Activated naive CD8-positive, alpha-beta T cell treated with anti-CD3 and anti-CD28 coated beads, Interleukin-2, amount 50 U/mL, for 16 hours (primary cell): ENCODE measurements around the gene AMBP.
"Not testable (repeated sequence)": the region's sequence is repeated elsewhere in the genome, so short reads cannot be mapped to it uniquely, and the experiment has no call there.

ENCODE experiments used
- DNase-seq: peaks from one replicate; pipeline ENCODE4 v3.0.0-alpha.2; 2020; ENCODE audit warnings: low read depth, low spot score

The AMBP gene

DNA sequence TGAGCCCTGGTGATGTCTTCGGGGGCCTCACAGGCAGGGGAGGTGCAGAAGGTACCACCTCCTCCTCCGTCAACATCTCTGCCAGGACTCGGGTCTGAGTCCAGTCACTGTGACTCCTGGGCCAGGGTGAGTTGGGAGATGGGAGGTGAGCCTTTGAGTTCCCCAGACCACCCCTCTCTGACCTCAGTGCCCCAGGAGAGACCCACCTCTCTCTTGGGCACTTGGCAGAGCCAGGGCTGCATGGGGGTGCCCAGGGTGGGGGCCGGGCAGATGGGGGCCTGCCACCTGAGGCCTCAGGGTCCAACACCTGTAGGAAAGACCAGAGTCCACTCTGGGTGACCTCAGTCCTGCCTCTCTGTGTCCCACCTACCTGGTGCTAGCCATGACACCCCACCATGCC, 14.2 kb upstream of the AMBP start:
- DNase-seq, result no peak

DNA sequence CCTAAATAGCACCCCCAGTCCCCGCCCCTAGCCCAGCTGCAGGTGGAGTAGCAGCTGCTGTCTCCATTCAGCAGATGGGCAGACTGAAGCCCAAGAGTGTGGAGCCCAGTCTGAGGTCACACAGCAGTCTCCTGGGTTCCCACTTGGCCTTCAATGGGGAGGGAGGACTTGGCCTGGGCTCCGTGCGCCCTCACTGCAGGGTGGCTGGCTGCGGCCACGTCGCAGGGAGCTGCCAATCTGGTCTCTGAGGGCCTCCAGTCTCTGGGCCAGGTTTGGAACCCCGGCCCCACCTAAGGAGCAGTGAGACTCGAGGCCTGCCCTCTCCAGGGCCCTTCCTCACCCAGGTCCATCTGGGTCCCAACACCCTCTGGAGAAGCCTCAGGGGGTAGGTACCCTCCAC, 13.6 kb upstream of the AMBP start:
- no peak for DNase-seq

DNA sequence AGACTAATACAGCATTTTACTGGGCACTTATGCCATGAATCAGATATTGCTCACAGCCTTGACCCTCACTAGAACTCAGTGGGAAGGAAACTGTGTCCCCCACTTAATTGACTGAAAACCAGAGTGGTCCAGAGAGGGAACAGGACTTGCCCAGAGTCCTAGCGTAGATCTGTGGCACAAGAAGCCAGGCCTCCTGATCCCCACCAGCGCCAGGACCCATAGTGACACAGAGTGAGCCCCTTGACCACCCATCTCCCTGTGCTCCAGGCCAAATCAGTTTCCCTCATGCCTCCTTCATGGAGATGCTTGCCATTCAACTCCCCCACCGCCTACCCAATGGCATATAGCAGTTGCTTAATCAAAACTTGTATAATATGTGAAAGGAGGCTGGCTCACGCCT, 12.7 kb upstream of the AMBP start:
- DNase-seq, result no peak

DNA sequence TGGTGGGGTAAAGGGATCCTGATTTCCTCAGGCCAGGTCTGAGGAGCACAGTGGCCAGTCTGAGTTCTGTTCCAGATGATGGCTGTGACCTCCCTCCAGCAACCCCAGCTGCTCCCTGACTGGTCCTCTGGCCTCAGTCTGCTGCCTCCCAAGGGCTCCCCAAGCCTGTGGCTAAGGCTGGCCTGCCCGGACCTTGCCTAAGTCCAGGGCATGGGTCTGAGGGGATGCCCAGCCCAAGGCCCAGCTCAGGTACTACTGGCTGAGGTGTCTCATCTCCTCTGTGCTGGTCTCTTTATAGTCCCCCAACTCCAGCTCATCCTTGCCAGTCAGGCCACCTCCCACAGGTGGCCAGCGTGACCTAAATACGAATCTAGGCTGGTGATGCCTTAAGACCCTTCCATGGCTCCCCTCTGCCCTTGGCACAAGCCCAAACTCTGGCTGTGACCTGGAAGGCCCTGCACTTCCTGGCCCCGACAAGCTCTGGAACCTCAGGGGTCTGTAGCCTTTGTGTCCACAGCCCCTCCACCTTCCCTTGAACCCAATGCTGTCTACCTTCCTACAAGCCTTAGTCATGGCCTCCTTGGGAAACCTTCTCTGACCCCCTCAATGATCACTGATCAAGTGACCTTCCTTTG, 11.2 kb upstream of the AMBP start:
- no peak for DNase-seq

DNA sequence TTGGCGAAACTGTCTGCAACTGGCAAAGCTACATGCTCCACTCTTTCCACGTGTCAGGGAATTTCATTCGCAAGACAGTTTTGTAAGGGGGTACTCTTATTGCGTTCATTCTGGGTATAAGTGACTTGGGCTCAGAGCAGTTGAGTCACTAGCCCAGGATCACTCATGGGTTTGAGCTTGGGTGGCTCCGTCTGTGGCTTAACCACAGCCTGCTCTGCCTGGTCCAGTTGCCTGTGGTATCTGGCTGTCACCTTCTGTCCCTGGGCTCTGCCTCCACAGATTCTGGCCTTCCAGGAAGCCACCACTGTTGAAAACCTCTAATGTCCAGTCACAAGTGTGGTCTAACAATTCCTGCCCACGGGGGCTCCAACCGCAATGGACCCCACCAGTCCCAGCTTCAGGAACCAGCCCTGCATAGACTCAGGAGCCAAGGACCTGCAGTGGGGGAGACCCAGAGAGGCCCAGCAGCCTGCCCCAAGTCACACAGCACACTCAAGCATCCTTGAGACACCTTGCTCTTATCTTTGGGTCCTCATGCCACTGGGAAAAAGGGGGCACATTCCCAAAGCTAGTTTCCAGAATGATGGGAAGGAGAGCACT, 10.6 kb upstream of the AMBP start:
- DNase-seq, result no peak

DNA sequence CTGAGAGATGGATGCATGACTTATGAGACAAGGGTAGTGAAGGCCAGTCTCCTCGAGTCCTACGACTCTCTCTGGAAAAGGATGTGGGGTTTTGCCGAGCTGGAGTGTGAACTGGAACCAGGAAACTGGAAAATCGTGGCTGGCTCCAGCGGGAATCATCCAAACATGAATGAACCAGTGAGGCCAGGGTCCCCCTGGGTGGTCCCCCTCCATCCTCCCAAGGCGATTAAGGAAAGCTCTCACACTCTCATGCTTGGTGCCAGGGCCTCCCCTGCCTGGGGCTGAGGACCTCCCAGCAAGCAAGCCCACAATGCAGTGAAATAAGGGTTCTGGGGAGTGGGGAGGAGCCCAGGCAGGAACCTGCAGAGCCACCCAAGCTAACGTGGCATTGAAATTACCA, 9.6 kb upstream of the AMBP start:
- DNase-seq, result no peak

GRCh38 chr9:114086607-114087006, 8.5 kb upstream of the AMBP start:
- no peak for DNase-seq

DNA sequence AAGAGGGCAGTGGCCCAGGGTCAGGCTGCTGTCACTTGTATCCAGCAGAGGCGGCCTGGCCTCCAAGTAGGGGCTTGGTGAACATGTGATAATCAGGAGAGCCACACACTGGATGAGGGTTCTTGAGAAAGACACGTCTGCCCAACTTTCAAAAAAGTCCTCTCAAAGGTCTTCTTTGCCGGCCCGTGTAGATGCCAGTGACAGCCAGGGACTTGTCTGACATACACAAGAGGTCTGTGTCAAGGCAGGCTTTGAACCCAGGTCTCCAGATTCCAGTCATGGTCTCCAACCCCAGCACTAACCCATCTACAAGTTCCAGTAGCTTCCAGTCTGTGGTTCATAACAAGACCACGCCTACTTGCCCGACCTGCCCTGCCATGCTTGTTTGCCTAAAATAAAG, 7.9 kb upstream of the AMBP start:
- DNase-seq, result no peak

DNA sequence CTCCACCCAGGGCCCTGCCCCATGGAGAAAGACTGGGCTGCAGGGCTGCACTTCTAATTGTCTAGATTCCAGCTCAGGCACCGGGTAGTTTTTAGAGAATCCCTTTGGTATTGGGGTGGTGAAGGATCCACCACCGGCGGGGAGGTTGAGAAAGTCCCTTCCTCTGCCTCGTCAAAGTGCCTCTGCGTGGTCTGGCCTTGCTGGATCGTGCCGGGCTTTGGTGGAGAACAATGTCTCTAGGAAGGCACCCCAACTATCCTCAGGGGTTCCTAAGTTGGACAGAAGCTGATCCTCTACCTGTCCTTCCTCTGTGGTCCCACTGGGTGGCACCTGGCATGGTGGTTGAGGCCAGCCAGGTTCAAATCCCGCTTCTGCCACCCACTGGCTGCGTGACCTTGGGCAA, 7.3 kb upstream of the AMBP start:
- no peak for DNase-seq

DNA sequence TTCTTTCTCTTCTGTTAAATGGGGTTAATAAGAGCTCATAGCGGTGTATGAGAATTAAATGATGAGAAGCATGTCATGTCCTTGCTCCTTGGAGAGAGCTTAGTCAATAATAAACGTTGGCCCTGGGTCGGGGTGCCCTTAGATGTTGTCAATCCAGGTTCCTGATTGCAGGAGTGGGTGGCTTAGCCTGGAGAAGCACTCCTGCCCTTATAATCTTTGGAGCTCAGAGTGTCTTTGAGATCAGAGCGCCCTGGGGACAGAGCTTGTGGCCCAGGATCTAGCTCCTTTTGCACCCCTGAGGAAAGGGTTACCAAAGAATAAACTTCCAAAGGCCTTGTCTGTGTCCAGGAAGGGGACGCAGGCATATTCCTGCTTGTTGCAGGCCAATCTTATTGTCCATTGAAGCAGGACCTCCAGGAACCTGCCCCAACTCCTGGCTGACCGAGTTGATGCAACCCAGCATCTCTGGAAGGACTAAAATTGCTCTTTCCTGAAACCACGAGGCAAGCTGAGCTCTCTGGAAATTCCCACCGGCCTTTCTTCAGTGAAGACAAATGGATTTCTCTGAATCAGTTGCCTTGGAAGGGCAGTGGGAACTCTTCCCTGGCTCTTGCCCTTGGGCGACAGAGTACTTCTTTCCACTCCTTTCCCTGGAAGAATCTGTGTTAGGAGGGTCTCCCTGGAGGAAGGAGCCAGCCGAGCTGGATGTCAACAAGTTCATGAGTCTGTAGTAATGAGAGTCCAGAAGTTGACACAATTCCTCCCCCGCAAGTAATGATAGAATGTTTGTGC, 6.4 kb upstream of the AMBP start:
- DNase-seq, result no peak

- no peak for DNase-seq
Measured at GRCh38 chr9:114083666-114084065, 5.6 kb upstream of the AMBP start.

DNA sequence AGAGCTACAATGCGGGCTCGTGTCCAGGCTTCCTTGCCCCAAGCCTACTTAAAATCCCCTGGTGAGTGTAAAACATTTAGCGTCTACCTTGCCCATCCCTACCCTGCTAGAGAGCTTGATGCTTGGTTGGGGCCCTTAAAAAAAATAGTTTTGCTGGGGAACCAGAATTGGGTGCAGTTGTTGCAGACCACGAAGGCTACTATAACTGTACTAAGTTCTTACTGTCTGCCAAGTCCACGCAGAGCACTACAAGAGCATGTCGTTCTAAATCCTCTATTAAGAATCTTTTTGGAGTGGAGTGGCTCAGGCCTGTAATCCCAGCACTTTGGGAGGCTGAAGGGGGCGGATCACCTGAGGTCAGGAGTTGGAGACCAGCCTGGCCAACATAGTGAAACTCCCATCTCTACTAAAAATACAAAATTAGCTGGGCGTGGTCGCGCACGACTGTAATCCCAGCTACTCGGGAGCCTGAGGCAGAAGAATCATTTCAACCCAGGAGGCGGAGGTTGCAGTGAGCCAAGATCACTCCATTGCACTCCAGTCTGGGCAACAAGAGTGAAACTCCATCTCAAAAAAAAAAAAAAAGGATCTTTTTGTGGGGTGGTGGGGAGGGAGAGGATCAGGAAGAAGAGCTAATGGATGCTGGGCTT, 4.8 kb upstream of the AMBP start:
- not testable (repeated sequence) for DNase-seq

DNA sequence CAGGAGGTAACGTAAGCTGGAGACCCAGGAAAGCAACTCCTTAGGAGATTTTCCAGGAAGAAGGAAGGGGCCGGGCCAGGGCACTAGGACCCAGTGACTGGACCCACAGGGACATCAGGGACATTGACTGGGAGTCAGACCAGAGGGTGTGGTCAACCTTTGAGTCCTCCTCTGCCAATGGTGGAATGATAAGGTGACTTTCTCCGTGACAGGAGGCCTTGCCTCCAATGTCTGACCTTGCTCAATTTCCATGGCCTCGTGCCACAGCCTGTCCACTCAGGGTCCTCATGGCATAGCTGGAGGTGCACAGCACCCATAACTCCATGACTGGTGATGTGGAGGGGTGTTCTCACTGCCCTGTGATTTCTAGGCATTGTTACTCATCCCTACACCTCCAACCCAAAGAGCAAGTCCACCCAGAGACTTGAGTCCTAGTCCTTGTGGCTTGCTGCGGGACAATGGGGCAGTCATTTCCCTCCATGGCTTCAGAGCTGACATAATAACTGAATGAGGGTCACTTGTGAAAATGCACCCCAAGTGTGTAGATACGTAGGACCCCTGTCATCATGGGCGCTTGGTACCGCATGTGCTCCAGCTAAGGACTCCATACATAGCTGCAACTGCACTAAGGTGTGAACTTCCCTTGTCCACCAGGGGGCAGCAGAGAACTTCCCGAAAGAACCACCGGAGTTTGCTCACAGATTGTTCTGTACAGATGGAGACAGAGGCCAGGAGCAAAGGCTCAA, 4.1 kb upstream of the AMBP start:
- peak; percentile 68 for DNase-seq

- DNase-seq, result no peak
Measured at GRCh38 chr9:114081441-114082016, 3.4 kb upstream of the AMBP start.

GRCh38 chr9:114080773-114081440, 2.8 kb upstream of the AMBP start:
- no peak for DNase-seq

DNA sequence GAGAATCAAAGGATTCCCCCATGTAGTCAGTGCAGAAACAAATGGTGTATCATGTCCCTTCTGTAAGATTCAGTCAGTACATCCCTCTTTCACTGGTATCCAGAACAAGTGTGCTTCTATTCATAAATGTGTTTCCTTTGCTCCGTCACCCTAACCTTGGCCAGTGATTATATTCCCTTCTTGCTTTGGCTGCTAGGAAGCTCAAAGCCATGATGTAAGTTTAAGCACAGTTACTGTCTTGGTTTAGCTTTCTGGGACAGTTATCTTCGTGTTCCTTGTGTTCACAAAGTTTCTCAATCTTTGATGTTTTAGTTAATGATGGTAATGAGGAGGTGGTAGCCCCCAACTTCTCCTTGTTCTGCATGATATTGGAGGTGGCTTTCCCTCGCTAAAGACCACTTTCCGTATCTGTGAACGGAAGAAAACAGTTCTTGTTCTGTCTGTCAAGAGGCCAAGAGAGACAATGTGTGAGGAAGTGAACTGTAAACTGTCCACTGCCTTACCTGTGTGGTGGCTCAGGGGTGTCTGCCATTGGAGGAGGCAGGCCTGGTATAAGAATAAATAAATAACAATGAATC, 2.2 kb upstream of the AMBP start:
- no peak for DNase-seq

DNA sequence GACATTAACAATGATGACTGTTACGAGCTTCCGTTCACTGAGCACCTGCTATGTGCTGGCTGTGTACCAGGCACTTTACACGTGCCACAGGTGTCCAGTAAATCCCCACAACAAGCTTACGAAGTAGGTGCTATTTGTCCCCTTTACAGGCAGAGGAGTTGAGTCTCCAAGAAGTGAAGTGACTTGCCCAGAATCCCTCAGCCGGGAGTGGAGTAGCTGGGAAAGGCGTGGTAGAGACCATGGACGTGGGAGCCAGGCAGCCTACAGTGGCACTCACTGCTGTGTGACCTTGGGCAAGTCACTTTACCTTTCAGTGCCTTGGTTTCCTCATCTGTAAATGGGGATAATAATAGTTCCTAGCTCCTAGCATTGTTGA, 669 bp upstream of the AMBP start:
- no peak for DNase-seq

DNA sequence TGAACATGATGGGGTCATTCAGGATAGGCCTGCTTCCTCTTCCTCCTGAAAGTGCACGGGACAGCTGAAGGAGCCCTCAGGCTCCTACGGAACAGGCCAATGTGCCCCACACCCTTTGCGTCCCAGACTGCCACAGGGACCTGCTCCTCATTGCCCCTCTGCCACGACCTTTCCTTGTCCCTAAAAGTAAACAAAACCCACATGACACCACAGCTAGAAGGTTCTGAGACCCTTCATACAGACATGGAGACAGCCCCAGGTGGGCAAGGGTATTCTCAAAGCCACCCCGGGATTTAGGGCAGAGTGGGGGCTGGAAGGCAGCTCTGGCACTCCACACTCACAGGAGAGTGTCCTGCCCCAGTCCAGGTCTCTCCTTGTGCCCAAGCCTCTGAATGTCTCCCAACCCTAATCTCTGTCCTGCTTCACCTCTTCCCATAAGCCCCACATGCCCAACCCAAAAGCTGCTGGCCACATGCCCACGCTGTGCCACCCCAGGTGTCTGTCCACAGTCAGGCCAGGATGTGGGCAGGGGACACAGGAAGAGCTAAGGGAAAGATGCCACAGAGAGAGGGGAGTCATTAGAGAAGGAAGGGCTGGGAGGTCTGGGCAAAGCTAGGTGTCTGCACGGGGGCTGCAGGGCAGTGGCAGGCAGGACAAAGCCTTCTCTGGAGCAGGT, 800 bp downstream of the AMBP start:
- no peak for DNase-seq

- no peak for DNase-seq
Measured at GRCh38 chr9:114076237-114077161, 1.6 kb downstream of the AMBP start.
